ENCODE data around the gene HOOK2. TPM values are rescaled to one million over a fixed set of nuclear protein-coding genes. Genes with fewer than 3 reads are reported as not detected.
A peak's percentile ranks its signal among the peaks of the same experiment; 100 is the strongest.

Gene HOOK2
- total RNA-seq, 1 donor from 2014 or later, result 51.6 TPM

DNA sequence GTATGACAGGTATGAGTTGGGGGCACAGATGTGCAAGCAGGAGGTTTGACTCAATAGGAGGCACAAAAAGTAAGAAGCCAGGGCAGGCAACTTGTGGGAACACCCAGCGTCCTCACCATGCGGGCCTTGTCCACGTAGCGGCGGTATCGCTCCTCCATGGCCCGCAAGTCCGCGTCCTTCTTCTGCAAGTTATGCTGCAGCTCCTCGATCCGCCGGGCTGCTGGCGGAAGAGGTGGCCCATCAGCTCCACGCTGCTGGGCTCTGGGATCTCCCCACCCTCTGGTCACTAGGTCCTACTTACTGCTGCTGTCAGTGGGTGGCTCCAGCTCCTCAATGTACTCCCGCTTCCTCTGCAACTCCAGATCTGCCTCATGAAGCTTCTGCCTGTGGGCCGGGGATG, 10.7 kb downstream of the HOOK2 start:
- intact Hi-C loops (cut with DNase I), result loop anchor here (2.0 kb wide), 1 partner anchor 82 kb away; no protein-coding TSS in a partner anchor
- ATAC-seq (no peak), DNase-seq (ENCODE audit: missing footprints) (no peak)

DNA sequence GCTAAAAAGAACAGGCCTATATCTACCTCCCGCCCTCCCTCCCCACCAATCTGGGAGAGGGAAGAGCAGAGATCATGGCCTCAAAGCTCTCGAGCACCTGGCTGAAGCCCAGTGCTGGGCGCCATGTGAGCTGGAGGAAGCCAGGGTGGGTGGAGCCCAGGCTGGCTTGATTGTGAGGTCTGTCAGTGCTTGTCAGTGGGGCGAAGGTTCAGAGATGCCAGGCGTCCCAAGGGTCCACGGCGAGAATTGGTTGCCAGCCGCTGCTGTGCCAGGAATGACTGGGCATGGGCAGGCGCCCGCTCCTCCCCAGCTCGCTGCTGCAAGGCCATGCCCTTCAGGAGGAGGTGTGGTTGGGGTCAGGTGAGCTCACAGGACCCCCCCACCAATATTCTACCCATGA, 12.3 kb downstream of the HOOK2 start:
- intact Hi-C loops (cut with DNase I), result no loop called here
- ATAC-seq, result peak; percentile 69
- DNase-seq (ENCODE audit: missing footprints), result peak; percentile 85

DNA sequence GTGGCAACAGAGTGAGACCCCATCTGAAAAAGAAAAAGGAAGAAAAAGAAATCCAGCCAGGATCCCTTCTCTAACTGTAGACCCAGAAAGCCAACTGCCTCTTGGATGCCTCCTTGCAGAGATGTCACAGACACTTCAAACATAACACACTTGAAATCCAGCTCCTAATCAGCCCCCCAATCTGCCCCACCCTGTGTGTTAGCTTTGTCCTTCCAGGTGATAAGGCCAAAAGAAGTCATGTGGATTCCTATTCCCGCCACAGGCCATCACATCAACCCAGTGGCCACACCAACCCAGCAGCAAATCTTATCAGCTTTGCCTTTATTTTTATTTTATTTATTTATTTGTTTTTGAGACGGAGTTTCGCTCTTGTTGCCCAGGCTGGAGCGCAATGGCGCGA, 15.7 kb downstream of the HOOK2 start:
- DNase-seq (ENCODE audit: missing footprints) (no peak), ATAC-seq (no peak)
- intact Hi-C loops (cut with DNase I), result no loop called here

DNA sequence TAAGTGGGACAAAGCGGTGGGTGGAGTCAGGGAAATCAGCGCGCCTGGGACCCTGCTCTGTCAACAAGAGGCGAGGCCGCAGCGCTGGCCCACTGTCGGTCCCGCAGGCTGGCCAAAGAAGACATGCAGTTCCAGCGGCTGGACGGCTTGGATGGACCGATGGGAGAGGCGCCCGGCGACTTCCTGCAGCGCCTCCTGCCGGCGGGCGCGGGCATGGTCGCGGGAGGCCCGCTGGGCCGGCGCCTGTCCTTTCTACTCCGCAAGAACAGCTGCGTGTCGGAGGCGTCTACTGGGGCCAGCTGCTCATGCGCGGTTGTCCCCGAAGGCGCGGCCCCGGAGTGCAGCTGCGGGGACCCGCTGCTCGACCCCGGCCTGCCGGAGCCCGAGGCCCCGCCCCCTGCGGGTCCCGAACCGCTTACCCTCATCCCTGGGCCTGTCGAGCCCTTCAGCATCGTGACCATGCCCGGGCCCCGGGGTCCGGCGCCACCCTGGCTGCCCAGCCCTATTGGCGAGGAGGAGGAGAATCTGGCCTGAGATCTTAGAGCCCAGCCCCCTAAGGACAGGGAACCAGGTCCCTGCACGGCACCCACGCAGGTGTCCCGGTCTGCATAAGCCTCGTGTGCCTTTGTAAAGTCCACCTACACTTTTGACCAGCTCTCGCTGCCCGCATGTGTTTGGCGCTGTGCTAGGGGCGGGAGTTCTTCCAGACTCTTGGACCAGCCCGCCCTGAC, 17.6 kb downstream of the HOOK2 start:
- DNase-seq (ENCODE audit: missing footprints) (peak; percentile 88), ATAC-seq (peak; percentile 72)
- intact Hi-C loops (cut with DNase I), result no loop called here

DNA sequence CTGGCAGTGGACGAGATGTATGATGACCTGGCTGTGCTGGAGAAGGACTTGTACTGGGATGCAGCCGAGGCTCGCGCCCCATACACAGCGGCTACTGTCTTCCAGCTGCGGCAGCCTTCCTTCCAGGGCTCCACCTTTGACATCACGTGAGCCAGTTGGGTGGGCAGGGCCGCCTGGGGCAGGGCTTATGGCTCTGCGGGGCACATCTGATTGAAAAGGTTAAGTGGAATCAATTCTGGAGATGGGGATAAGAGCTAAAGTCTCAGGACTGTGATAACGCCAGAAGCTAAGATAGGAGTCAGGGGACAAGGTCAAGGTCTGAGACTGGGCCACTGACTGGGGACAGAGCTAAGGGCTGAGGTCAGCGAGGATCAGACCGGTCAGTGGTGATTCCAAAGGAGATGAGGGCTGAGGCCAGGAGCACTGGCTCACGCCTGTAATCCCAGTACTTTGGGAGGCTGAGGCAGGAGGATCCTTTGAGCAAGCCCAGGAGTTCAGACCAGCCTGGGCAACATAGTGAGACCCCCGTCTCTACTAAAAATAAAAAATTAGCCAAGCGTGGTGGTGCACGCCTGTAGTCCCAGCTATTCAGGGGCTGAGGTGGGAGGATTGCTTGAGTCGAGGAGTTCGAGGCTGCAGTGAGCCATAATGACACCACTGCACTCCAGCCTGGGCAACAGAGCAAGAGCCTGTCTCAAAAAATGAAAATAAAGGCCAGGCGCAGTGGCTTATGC, 19.0 kb downstream of the HOOK2 start:
- no peak for DNase-seq (ENCODE audit: missing footprints)
- intact Hi-C loops (cut with DNase I), result no loop called here
- no peak for ATAC-seq

DNA sequence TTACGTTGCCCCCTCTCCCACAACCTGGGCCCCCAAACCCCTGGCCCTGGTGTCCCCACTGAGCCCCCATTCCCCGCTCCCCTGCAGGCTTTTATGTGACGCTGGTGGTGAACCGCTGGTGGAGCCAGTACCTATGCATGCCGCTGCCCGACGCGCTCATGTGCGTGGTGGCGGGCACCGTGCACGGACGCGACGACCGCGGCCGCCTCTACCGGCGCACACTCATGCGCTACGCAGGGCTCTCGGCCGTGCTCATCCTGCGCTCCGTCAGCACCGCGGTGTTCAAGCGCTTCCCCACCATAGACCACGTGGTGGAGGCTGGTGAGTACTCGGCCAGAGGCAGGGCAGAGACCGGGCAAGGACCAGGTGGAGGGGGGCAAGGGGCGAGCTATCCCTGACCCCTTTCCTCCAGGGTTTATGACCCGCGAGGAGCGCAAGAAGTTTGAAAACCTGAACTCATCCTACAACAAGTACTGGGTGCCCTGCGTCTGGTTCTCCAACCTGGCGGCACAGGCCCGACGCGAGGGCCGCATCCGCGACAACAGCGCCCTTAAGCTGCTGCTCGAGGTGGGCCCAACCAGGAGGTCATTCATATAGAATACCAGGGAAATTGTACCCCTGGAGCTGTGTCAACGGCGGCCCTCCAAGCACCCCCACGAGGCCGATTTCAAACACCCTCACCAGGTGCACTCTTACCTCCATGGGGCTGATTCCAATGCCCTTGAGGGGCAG, 20.7 kb downstream of the HOOK2 start:
- intact Hi-C loops (cut with DNase I), result no loop called here
- DNase-seq (ENCODE audit: missing footprints), result no peak
- ATAC-seq, result no peak

DNA sequence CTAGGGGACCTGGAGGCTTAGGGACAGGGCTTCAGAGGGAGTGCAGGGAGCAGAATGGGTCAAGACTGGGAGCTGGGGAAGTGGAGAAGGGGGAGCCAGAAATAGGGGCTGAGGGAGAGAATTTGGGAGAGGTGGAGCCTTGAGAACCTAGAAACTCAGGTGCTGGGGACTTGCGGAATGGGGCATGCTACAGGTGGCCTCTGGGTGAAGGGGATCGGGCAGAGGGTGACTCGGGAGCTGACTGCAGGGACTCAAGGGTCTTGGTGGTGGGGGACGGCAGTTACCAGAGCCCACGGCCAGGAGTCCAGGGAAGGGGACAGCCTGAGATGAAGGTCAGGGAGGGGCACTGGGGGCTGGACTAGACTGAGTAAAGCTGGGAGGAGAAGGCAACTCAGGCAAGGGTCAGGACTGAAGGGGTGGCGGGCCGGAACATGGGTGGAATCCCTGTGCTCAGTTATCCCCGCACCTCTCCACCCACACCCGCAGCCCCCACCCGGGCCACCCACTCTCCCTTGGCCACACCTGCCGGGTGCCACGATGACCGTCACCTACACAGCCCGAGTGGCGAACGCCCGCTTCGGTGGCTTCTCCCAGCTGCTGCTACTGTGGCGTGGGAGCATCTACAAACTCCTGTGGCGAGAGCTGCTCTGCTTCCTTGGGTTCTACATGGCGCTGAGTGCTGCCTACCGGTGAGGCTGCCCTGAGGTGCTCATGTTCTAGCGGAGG, 23.1 kb downstream of the HOOK2 start:
- intact Hi-C loops (cut with DNase I), result no loop called here
- DNase-seq (ENCODE audit: missing footprints) (no peak), ATAC-seq (no peak)

DNA sequence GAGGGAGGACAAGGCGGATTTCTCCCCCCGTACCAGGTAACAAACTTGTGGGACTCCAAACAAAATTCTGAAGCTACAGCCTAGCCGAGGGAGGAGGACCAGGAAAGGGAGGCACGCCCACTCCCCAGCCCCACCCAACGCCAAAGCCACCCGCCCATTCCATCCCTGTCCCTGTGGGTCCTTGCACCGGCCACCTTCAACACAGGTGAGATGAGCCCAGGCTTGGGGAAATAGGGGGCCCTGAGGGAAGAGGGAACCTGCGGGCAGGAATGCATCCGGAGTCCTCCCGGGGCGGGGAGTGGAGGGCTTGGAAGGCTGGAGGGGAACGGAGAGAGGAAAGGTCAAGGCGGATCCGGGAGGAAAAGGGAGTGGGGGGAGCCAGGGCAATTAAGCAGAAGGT, 23.7 kb downstream of the HOOK2 start, which contains the start of gene BEST2:
Gene BEST2, plus strand, starts transcription at position 157 of the 400 bp plus-strand sequence. CDS start 802 bp downstream, outside the sequence.
- ATAC-seq, result no peak
- intact Hi-C loops (cut with DNase I), result no loop called here
- no peak for DNase-seq (ENCODE audit: missing footprints)

DNA sequence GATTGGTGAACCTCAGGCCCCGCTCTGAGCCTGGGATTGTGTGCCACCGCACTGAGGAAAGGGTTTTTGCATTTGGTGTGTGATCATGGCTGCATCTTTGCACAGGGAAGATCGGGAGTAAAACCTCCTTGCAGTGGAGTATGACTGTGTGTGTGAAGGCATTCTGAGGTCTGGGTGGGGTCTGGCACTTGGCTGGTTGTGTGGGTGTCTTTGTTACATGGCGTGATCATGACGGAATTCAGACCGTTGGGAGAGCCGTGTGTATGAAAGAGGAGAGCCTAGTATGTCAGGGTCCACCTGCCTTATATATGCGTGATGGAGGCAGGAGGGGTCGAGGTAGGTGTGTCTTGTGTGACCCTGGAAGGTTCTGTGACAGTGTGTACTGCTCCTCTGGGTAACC, 24.5 kb downstream of the HOOK2 start:
- ATAC-seq, result no peak
- intact Hi-C loops (cut with DNase I), result no loop called here
- no peak for DNase-seq (ENCODE audit: missing footprints)

DNA sequence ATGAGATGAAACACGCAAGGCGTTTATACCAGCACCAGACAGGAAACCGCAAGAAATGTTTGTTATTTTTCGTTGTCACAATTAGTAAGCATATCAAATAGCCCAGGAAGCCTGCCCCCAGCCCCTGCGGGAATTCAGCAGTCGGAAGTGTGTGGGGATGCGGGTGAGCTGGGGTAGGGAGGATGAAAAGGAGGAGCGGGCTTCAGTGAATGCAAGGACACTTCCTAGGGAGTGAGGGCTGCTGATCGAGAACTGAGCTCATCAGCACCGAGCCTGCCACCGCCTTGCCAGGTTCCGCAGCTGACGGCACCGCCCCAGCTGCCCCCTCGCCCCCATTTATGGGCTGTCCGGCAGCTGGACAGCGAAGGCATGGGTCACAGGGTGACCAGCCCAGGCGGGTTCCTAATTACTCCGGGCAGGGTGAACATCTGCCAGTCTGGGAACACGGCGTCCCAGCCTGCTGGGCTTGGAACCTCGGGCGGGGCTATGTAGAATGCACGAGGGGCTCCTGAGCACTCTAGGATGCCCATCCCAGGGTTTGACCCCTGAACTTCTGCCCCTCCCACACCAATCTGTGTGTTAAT, 25.3 kb downstream of the HOOK2 start:
- intact Hi-C loops (cut with DNase I), result no loop called here
- no peak for DNase-seq (ENCODE audit: missing footprints)
- no peak for ATAC-seq

DNA sequence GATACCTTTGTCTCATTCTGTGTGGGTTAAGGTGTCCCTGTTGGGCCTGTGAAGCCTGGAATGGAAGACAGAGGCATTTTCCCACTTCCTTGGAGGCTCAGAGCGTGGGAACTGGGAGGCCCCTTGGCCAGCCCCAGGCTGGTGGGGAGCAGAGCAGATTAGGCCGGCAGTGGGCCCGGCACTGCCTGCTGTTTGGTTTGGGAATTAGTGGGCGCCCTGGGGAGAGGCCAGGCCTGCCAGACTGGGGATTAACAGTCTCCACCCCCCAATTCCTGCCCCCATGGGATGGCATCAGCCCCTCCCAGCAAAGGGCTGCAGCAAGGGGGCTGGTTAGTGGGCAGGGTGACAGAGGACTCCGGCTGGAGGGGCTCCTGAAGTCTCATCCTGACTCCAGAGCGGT, 26.9 kb downstream of the HOOK2 start:
- intact Hi-C loops (cut with DNase I), result no loop called here
- no peak for ATAC-seq
- DNase-seq (ENCODE audit: missing footprints), result no peak

DNA sequence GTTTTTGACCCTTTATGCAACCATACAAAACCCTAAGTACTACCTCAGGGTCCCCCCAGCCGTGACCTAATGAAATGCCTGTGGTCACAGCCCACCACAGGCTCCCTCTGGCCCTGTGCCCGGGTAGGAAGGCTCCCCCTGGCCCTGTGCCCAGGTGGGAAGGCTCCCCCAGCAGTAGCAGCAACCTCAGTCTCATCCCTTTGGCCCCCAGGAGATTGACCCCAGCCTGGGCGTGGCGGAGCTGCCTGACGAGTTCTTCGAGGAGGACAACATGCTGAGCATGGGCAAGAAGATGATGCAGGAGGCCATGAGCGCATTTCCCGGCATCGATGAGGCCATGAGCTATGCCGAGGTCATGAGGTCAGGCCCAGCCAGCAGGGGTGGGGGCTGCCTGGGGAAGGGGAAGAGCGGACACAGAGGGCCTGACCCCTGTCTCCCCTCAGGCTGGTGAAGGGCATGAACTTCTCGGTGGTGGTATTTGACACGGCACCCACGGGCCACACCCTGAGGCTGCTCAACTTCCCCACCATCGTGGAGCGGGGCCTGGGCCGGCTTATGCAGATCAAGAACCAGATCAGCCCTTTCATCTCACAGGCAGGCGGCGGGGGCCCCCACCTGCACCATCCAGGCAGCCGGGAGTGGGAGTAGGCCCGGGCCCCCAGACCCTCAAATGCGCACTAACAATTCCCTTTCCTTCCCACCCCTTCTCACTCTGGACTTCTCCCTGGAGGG, 30.0 kb downstream of the HOOK2 start:
- ATAC-seq, result no peak
- intact Hi-C loops (cut with DNase I), result no loop called here

DNA sequence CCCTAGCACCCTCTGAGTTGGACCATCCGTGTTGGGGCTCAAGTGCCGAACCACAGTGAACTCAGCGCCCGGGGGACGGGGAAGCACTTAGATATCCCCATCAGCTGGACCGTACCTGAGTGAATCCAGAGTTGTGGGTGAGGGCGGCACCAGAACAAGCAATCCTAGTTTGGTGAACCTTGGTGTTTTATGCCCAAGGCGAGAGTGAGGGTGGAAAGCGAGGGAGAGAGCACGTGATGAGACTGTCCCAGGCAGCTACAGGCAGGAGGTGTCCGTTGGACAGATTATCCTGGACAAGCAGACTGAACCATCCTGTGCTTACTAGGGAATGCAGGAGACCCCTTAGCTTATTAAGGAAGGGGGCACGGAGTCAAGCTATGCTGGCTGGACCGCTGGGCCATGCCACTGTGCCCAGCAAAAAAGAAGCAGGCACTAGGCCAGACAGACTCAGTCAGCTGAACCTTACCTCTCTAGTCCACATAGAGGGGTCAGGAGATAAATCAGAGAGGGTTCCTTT, 37.5 kb downstream of the HOOK2 start:
- DNase-seq (ENCODE audit: missing footprints) (no peak), ATAC-seq (no peak)
- intact Hi-C loops (cut with DNase I), result loop anchor here (2.0 kb wide), 1 partner anchor 53 kb away; the partner anchor contains the start of gene JUNB

More for the DNA sequence above, 30.0 kb downstream of the HOOK2 start:
- DNase-seq (ENCODE audit: missing footprints), result no peak

DNA sequence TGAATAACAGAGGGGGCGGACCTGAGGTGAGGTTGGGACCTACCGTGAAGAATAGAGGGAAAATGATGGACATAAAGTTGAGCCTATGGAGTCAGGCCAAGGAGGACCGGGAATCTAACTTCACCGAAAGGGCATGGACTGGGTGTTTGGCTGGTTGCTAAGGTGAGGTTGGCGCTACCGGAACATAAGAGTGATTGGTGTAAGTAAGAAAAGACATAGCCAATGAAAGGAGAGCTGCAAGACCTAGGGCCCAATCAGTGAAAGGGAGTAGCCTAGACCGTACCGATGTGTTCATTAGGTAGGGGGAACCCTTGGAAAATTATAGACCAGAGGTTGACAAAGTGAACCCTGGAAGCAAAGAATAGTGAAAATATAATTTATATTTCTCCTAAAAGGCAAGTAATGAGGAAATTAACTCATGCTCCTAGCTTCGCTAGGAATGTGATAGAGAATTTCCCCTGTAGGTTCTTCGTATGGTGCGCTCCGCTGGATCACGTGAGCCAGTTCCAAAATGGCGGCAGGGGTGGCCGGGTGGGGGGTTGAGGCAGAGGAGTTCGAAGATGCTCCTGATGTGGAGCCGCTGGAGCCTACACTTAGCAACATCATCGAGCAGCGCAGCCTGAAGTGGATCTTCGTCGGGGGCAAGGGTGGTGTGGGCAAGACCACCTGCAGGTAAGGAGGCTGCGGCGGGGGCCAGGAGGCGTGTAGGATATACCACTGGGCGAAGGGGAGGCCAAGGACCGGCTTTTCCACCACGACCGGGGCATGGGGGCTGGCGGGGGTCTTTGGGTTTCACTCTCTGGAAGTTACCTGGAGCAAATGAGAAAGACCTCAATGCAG, 38.1 kb downstream of the HOOK2 start, which contains the start of gene GET3:
Gene GET3, plus strand, starts transcription at position 503 of the 840 bp plus-strand sequence. Its CDS starts 9 bp downstream, at position 512.
- intact Hi-C loops (cut with DNase I), result loop anchor here (2.0 kb wide), 1 partner anchor 54 kb away; the partner anchor contains the start of gene JUNB
- DNase-seq (ENCODE audit: missing footprints) (peak; percentile 91), ATAC-seq (peak; percentile 94)

DNA sequence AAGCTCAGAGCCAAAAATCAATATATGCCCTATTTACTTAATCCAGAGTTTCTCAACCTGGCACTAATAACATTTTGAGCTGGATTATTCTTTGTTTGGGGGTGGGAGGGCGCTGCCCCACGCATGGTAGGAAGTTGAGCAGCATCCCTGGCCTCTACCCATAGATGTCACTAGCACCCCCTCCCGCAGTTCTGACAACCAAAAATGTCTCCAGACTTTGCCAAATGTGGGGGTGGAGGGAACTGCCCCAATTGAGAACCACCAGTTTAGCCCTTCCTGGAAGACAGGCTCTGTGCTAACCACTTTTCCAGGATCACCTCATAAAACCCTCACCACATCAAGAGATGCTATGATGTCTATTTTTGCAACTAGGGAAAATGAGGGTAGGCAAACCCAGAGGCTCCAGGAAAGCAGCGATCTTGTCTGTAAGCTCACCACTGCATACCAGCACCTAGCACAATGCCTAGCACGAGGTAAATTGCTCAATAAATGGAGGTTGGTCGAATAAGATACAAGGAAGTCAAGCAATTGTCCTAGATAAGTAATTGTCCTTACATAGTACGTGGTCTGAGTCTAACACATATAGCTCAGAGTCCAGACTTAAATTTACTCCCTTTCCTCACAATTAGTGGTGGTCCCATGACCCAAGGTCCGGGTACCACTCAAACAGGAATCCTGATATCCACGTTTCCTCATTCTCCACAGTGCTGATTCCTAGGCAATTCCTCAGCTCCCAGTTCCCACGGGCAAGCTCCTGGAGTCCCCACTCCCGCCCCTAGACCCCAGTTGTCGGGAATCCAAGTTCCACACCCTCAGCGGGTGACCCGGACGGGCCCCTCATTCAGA, 41.8 kb downstream of the HOOK2 start:
- intact Hi-C loops (cut with DNase I), result loop anchor here (1.0 kb wide), 1 partner anchor 9 kb away; no protein-coding TSS in a partner anchor
- DNase-seq (ENCODE audit: missing footprints) (no peak), ATAC-seq (no peak)

DNA sequence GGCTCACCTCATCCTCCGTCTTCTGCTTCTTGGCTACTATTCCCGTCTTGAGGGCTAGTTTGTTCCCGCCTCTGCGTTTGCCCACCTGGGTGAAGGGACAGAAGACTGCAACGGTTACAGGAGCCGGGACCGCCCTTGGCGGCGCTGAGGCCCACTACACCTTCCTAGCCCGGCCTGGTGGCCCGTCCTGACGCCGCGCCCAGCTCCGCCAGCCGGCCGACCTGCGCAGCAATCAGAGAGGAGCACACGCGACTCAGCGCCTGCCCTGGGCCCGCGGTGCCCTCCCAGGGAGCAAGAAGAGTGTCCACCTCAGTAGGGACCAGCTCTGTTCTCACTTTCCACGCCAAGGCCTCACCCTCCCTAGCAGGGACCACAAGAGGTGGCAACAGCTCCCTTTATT, 44.0 kb downstream of the HOOK2 start:
- ATAC-seq (no peak), DNase-seq (ENCODE audit: missing footprints) (no peak)
- intact Hi-C loops (cut with DNase I), result no loop called here

Measured in Right ventricle myocardium inferior (tissue), 1 donor.